SIG-M5 treated with dmso at 0.1 percent for 504 hours (cell line): ENCODE measurements around the gene DLST.
"Not testable (repeated sequence)": the region's sequence is repeated elsewhere in the genome, so short reads cannot be mapped to it uniquely, and the experiment has no call there.

Experiments
- DNase-seq: peaks from one replicate; lab custom pipeline; 2025; ENCODE audit not compliant: unreplicated experiment; lab: John Stamatoyannopoulos, UW

Gene DLST

GRCh38 chr14:74917178-74917543 is 35.4 kb downstream of the DLST start:
- DNase-seq = no peak

DNA sequence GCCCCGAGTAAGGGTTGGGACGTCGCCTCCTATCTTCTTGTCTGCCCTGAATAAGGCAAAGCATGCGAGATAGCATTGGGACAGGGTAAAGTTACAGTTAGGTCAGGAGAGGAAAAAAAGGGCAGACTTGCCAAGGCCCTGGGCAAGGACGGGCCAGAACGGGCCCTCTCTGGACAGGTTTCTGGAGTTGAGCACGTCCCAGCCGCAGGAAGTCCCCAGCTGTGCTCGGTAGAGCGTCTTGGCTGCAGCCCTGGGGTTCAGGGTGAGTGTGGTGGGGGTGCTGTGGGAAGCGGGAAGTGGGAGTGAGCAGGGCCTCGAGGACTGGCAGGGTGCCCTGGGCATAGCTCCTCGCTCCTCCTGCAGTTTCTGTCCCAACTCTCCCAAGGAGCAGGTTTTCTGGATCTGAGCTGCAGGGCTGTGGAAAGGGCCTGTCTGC is 35.9 kb downstream of the DLST start:
- DNase-seq = no peak

DNA sequence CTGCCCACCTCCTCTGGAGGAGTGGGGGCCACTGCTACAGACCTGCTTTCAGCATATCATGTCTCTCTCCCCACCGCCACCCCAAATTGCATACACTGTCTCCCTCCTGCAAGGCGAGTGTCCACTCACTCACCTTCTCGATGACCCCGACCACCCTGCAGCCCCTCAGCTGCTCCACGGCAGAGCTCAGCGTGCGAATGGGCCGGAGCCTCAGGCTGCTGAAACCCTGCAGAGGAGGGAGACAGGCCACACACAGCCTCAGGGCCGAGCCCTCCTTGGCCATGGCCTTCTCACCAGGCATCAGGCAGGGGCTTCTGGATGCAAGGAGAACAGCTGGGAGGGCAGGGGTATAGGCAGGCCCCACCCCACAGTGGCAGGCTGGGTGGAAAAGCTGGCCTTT is 36.7 kb downstream of the DLST start:
- no peak for DNase-seq

DNA sequence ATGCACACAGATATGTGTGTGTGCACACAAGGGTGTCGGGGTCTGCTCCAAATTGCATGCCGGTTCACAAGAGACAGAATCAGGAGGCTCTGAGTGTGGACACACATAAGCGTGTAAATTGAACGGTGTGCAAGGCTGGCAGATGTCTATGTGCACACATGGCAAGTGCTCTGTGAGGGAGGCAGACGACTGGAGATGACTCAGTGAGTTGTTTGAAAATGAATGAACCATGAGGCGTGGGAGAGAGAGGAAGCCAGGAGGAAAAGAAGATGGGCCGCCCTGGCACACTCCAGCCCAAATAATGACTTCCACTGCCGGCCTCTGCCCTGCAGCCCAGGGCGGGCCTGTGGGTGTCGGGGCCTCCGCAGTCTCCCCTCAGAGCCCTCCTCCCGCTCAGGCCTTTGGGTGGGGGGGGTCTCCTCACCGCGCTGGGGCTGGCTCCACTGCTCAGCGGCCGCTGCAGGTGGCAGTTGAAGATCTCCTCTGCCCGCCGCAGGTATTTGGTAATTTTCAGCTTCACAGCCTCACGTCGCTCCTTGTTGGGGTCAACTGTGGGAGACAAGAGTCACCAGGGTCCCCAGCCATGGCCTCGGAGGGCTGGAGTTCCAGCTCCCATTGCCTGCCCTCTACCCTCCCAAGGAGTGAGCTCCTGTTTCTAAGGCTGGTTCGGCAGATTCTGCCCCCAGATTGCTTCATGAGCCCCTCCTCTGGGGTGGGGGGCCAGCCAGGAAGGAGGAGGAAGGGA is 37.9 kb downstream of the DLST start:
- DNase-seq = no peak

DNA sequence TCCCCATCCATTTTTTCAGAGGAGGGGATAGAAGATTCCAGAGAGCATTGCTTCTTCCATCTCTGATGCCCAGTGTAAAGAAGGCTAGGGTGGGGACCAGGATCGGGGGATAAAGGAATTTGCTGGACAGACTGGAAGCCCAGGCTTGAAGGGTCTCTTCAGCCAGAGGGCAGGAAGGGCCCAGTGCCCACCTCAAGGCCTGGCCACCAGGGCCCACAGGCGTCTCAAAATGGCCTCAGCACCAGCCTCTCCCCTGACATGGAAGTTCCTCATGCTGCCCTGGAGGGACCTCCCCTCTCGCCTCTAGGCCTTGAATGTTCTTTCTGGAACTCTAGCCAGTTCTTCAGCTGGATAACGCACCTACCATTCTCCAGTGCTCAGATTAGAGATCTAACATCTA is 38.6 kb downstream of the DLST start:
- DNase-seq = no peak

GRCh38 chr14:74921053-74921620 is 39.4 kb downstream of the DLST start:
- no peak for DNase-seq

- no peak for DNase-seq
These were observed 40.5 kb downstream of the DLST start for GRCh38 chr14:74921987-74922751.

GRCh38 chr14:74922752-74923401 is 41.2 kb downstream of the DLST start, which contains the start of gene RPS6KL1:
Gene RPS6KL1, minus strand, starts transcription at chr14:74923260. Its CDS starts 1,719 bp downstream, at chr14:74921541.
- DNase-seq = peak; percentile 81

- no peak for DNase-seq
These were observed 42.3 kb downstream of the DLST start for GRCh38 chr14:74924061-74924460.

- no peak for DNase-seq
These were observed 45.5 kb downstream of the DLST start for GRCh38 chr14:74927225-74927624.

DNA sequence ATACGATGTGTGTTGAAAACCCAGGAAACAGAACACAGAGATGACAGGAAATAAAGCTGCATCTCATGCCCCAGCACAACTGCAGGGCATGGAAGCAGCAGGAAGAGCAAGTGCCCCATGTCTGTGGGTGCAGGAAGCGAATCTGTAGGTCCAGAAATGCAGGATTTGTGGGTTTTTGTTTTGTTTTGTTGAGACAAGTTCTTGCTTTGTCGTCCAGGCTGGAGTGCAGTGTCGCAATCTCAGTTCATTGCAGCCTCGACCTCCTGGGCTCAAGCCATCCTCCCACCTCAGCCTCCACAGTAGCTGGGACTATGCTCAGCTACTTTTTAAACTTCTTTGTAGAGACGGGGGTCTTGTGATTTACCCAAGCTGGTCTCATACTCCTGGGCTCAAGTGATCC is 47.5 kb downstream of the DLST start:
- DNase-seq = no peak

- not testable (repeated sequence) for DNase-seq
These were observed 50.0 kb downstream of the DLST start for GRCh38 chr14:74931744-74932143.

DNA sequence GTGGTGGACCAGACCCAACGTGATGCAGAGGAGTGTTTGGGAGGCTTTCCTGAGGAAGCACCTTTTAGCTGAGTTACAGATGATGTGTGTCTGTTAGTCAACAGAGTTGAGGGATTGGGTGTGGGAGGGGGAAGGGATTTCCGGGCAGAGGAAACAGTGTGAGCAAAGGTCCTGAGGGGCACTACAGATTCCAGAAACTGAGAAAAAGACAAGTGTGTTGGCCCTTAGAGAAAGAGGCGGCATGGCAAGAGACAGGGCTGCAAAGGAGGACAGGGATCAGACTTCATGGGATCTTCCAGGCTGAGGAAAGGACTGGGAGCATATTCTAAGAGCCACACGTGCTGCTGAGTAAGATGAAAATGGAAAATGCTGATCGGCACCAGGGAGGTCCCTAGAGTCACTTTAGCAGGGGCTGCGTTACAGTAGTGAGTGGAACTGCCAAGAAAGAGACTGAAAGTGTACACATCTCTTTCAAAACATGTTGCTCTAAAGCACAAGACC is 50.7 kb downstream of the DLST start:
- DNase-seq = no peak

DNA sequence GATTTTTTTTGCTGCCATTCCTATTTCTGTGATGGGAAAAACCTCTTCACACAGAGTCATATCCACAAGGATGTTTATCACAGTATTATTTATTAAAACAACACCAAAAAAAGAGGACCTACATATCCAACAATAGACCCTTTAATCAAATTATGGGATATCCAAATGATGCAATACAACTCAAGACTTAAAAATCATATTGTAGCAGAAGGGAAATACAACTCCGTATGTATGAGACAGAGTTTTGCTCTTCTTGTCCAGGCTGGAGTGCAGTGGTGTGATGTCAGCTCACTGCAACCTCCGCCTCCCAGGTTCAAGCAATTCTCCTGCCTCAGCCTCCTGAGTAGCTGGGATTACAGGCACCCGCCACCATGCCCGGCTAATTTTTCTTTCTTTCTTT is 51.2 kb downstream of the DLST start:
- DNase-seq = not testable (repeated sequence)

GRCh38 chr14:74934041-74934440 is 52.3 kb downstream of the DLST start:
- DNase-seq = no peak

DNA sequence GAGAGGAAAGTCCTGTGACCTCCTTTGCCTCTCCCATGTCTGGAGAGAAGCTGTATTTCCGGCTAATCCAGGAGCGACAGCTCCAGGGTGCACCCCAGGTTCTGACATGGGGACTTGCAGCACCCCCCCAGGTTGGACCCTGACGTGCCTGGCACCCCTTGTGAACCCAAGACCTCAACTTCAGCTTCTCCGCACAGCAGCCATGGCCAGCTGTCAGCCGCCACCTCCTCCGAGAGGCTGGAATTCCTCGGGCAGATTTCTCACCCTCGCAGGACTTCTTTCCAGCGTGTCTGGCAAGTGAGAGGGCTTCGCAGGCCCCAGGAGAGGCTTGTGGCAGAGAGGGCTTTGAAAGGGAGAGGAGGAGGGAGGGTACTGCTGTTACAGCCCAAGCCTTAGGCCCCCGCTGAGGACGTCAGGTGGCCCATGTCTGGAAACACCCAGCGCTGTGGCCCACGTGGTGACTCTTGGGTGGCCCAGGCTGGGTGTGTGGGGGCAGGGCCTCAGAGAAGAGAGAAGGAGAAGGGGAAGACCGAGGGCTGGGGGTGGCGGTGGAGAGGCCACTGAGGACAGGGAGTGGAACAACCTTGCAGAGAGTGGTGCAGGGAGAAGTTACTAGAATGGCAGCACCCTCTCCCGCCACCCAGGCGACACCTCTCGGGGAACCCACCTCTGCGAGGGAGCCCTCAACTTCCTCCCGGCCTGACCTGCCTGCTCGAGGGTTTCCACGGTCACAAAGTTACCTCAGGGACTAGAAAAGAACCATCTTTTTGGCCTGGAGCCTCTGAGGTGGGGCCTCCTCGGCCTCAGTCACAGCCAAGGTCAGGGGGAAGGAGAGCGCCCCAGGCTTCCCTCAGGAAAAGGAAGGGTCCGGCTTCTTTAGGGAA is 53.0 kb downstream of the DLST start:
- no peak for DNase-seq

GRCh38 chr14:74935360-74935680 is 53.6 kb downstream of the DLST start:
- DNase-seq = no peak

GRCh38 chr14:74936151-74936550 is 54.4 kb downstream of the DLST start:
- no peak for DNase-seq

- no peak for DNase-seq
These were observed 55.0 kb downstream of the DLST start for GRCh38 chr14:74936731-74937130.

DNA sequence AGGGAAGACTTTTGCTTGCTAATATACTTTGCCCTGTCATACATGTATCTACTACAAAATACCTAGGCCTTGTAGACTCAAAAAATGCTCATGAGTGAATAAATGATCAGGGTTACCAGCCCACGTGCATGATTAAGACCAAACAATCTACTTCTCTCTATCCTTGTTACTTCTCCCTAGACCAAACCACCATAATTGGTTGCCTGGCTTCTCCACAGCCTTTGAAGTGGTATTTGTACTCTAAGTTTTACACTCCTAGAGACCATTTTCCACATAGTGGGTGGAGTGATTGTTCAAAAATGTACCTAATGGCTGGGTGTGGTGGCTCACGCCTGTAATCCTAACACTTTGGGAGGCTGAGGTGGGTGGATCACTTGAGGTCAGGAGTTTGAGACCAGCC is 55.5 kb downstream of the DLST start:
- DNase-seq = no peak
